GM13977 (cell line): Measurements from ENCODE around the gene PFDN4.

Experiments
- DNase-seq: peaks from one replicate; pipeline ENCODE4 v3.0.0; 2012; ENCODE audit warnings: low spot score
- in situ Hi-C: fragments of 300-500 bp; cut with MboI; formaldehyde crosslinking; loops from one replicate; pipeline ENCODE4 v1.12.0; 2022; ENCODE audit warnings: low sequenced_read_pairs, low pct_unique_long_range_greater_than_20kb, mixed read lengths, inconsistent platforms; ENCODE audit not compliant: unreplicated experiment
- TF ChIP-seq, protein P1 (sequence below): IDR thresholded peaks from 2 replicates; pipeline ENCODE4 v1.5.1; 2012; ENCODE audit warnings: mild to moderate bottlenecking, control low read depth; ENCODE audit not compliant: insufficient read depth; ENCODE audit errors: extremely low read depth, missing control alignments

PFDN4 gene

DNA sequence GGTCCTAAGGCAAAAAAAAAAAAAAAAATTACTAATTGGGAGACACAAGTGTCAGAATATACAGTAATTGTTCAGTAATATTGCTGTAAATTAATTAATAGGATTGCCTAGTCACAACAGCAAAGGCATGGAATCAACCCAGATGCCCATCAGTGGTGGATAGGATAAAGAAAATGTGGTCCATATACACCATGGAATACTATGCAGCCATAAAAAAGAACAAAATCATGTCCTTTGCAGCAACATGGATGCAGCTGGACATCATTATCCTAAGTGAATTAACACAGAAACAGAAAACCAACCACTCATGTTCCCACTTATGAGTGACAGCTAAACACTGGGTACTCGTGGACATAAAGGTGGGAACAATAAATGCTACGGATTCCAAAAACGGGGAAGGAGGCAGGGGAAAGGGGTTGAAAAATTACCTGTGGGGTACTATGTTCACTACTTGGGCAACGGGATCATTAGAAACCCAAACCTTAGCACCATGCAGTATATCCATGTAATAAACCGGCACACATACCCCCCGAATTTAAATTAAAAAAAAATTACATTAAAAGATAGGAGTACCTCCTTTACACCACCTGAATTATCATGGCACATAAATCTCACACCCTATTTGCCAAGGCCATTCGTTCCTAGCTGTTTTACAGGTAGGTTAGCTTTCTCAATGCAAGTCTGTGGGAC, 689 bp upstream of the PFDN4 start:
- TF ChIP-seq, protein P1, sequence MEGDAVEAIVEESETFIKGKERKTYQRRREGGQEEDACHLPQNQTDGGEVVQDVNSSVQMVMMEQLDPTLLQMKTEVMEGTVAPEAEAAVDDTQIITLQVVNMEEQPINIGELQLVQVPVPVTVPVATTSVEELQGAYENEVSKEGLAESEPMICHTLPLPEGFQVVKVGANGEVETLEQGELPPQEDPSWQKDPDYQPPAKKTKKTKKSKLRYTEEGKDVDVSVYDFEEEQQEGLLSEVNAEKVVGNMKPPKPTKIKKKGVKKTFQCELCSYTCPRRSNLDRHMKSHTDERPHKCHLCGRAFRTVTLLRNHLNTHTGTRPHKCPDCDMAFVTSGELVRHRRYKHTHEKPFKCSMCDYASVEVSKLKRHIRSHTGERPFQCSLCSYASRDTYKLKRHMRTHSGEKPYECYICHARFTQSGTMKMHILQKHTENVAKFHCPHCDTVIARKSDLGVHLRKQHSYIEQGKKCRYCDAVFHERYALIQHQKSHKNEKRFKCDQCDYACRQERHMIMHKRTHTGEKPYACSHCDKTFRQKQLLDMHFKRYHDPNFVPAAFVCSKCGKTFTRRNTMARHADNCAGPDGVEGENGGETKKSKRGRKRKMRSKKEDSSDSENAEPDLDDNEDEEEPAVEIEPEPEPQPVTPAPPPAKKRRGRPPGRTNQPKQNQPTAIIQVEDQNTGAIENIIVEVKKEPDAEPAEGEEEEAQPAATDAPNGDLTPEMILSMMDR: no peak
- no peak for DNase-seq
- in situ Hi-C loops: loop anchor here (10.0 kb wide), 1 partner anchor 102 kb away; no protein-coding TSS in a partner anchor

DNA sequence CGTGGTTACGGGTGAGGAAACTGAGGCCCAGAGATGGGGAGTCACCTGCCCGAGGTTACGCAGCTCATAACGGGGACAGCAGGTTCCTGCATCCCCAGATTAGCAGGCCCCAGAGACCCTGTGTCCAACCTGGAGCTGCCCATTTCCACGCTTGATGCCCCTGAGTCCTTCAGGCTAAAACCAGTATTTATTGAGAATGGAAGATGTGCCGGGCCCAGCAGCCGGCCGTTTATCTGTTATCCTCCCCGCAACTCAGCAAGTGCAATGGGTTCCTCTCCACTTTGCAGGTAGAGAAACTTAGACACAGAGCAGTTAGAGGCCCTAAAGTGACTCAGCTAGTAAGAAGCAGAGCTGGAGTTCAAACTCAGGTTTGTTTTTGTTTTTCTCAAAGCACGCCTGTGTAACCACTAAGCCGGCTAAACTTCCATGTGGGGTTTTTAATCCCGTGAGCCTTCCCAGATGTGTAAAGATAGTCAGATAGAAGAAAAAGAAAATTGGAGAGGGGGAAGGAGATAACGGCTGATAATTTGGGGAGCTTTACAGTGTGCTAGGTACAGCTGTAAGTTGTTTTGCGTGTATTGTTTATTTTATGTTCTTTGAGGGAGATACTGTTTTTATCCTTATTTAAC, 775 bp downstream of the PFDN4 start:
- peak; percentile 26 for DNase-seq
- TF ChIP-seq, protein P1: no peak
- in situ Hi-C loops: loop anchor here (10.0 kb wide), 1 partner anchor 104 kb away; no protein-coding TSS in a partner anchor

DNA sequence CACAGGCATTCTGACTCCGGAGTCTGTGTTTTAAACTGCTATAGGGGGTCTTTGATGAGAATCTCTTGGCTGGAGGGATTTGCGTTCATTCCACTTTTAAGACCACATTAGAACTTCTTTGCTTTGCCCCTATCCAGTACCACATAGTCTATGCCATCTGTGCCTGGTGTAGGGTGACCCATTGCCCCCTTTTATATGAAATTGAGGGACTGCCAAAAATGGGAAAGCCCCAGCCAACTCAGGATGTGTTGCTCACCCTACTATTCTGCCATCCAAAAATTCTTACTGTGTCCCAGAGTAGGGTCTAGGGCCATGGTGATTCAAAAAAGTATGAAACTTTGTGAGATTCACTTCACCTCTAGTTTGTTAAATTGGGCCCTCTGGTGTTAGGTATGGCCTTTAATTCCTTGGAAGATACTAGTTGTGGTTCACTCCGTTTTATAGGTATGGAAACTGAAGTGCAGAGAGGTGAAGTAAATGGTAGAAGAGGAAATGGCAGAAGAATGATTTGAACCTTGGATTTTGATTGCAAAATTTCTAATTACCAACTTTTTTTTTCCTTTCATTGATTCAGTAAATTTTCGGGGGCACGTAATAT, 1.4 kb downstream of the PFDN4 start:
- in situ Hi-C loops: loop anchor here (10.0 kb wide), 1 partner anchor 105 kb away; no protein-coding TSS in a partner anchor
- TF ChIP-seq, protein P1: no peak
- no peak for DNase-seq

DNA sequence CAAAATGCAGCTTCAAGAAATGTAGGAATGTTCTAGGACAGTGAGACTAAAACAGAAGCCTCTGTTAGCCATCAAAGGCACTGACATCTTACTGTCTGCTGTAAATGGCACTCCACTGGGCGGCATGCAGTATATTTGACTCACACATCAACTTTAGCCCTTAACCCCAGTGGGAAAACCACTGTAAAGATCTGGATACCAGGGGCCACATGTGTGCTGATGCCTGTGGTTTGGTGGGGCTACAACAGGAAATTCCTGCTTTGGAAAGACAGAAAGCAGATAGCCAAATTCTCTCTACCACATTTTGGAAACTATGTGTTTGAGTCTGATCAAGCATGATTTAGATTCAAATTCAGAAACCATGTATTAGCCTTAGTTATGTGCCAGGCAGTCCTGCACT, 4.3 kb downstream of the PFDN4 start:
- no peak for DNase-seq
- TF ChIP-seq, protein P1: no peak
- in situ Hi-C loops: no loop called here

DNA sequence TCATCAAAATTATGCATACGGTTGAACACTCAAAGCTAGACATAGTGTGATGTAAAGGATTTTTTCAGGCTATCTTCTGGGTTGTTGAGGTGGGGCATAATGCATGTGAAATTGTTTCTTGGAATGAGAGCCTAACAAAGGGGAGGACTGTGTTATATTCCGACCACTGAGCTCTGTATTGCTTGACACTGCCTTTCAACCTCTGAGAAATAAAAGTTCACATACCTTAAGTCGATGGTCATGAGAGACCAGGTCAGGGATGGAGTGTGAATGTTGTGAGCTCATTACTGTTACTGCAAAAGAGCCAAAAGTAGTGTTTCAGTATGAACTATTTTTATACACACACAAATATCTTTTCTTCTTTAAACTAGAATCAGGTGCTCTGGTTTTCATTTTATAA, 5.0 kb downstream of the PFDN4 start:
- no peak for DNase-seq
- in situ Hi-C loops: no loop called here
- TF ChIP-seq, protein P1: no peak

DNA sequence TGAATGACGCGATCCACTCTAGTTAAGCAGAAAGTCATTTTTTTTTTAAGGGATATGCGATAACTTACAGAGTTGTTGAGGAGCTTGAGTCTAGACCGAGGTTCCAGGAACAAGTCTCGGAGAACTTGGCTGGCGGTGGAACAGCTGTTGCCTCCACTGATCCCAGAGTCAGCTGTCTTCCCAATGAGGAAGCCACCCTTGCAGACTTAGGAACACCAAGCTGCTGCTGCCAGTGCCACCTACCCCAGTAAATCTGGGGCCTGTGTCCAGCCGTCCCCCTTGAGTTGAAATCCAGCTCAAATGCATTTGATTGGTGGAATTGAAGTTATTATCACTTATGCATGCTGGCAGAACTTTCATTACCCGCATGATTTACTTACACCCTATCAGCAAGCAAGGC, 6.7 kb downstream of the PFDN4 start:
- no peak for DNase-seq
- TF ChIP-seq, protein P1: no peak
- in situ Hi-C loops: no loop called here
